ENCODE measurements around the gene ZNF576. TPM values are rescaled to one million over a fixed set of nuclear protein-coding genes. Genes with fewer than 3 reads are reported as not detected.

Gene ZNF576
- polyA plus RNA-seq, 1 experiment: 14.8 TPM

DNA sequence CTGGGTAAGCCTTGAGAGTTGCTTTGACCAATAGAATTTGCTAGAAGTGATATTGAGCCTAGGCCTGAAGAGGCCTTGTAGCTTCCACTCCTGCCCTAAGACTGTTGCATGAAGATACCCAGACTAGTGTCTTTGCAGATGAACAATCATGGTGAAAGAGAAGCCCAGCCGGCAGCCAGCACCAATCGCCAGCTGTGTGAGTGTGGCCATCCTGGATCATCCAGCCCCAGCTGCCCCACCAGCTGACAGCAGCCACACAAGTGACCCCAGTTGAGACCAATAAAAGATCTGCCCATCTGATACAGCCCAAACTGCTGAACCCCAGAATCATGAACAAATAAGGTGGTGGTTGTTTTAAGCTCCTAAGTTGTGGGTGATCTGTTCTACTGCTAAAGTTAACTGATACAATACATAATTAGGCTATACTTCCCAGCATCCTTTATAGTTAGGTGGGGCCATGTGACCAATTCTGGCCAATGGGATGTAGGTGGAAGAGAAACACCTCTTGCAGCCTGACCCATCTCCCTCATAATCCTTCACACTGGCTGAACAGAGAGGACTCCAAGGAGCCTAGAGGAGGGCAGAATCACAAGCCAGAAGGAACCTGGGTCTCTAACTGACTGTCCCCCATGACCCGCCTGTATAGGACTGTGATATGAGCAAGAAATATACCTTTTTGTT is 32.4 kb downstream of the ZNF576 start:
- POLR2A ChIA-PET: interaction anchor here (0.5 kb wide), 1 partner anchor 8 kb away, joined by 3 read pairs; no protein-coding TSS in a partner anchor
- Histone ChIP-seq H3K36me3 (ENCODE audit: control insufficient read depth, insufficient read depth, low read length) (no peaks in the 10 kb centered on the region), H3K4me3 (ENCODE audit: low read depth, low read length) (no peak overlapping the region), H3K27me3 (ENCODE audit: control insufficient read depth, insufficient read depth, low read length) (no peaks in the 10 kb centered on the region; the same call in 1 of the 2 replicates)
- no peak for DNase-seq (ENCODE audit: low read depth)
- no peak for TF ChIP-seq CTCF (IDR thresholded peaks at IDR 0.05; ENCODE audit: insufficient read depth, low read depth, low read length)
- CTCF ChIA-PET: interaction anchor here (1.4 kb wide), 1 partner anchor 23 kb away, joined by 4 read pairs; no protein-coding TSS in a partner anchor

DNA sequence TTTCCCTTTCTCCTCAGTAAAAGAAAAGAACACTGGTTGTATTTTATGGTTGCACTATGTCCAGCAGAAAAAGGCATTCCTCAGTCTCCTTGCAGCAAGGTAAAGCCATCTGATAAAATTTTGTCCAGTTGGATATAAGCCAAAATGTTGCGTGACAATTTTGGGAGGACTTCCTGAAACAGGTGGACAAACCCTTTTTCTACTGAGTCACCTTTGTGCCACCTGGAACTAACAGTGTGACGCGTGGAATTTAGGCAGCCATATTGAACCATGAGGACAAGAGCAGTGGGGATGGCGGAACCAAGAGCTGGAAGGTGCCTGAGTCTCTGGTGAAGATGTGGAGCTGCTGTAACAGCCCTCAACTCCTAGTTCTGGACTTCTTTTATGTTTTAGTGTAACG is 35.1 kb downstream of the ZNF576 start:
- ChIA-PET CTCF (no interaction called here), POLR2A (no interaction called here)
- H3K27me3 ChIP-seq (ENCODE audit: control insufficient read depth, insufficient read depth, low read length): no peaks in the 10 kb centered on the region; the same call in 1 of the 2 replicates
- DNase-seq (ENCODE audit: low read depth): no peak
- no peak for TF ChIP-seq CTCF (IDR thresholded peaks at IDR 0.05; ENCODE audit: insufficient read depth, low read depth, low read length)
- no peaks in the 10 kb centered on the region for H3K36me3 ChIP-seq (ENCODE audit: control insufficient read depth, insufficient read depth, low read length)
- no peak overlapping the region for H3K4me3 ChIP-seq (ENCODE audit: low read depth, low read length)

DNA sequence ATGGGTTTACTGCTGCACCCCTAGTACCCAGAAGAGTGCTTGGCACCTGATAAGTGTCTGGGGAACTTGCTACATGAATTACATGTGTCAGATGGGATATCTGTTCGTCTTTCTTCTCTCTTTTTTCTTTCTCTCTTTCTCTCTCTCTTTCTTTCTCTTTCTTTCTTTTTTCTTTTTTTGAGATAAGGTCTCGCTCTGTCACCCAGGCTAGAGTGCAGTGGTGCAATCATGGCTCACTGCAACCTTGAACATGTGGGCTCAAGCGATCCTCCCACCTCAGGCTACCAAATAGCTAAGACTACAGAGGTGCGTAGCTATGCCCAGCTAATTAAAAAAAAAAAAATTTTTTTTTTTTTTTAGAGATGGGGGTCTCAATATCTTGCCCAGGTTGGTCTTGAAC is 37.1 kb downstream of the ZNF576 start:
- H3K4me3 ChIP-seq (ENCODE audit: low read depth, low read length): no peak overlapping the region
- ChIA-PET CTCF (no interaction called here), POLR2A (no interaction called here)
- DNase-seq (ENCODE audit: low read depth): no peak
- peaks cover 6% of the 10 kb centered on the region for H3K27me3 ChIP-seq (ENCODE audit: control insufficient read depth, insufficient read depth, low read length)
- no peaks in the 10 kb centered on the region for H3K36me3 ChIP-seq (ENCODE audit: control insufficient read depth, insufficient read depth, low read length)
- TF ChIP-seq CTCF (IDR thresholded peaks at IDR 0.05; ENCODE audit: insufficient read depth, low read depth, low read length): no peak

GRCh38 chr19:43634068-43634467 is 37.7 kb downstream of the ZNF576 start:
- Histone ChIP-seq H3K27me3 (ENCODE audit: control insufficient read depth, insufficient read depth, low read length) (peaks cover 11% of the 10 kb centered on the region), H3K4me3 (ENCODE audit: low read depth, low read length) (no peak overlapping the region), H3K36me3 (ENCODE audit: control insufficient read depth, insufficient read depth, low read length) (no peaks in the 10 kb centered on the region)
- no peak for DNase-seq (ENCODE audit: low read depth)
- ChIA-PET CTCF (no interaction called here), POLR2A (no interaction called here)
- TF ChIP-seq CTCF (IDR thresholded peaks at IDR 0.05; ENCODE audit: insufficient read depth, low read depth, low read length): no peak

- DNase-seq (ENCODE audit: low read depth): no peak
- CTCF ChIA-PET: no interaction called here
- Histone ChIP-seq H3K4me3 (ENCODE audit: low read depth, low read length) (no peak overlapping the region), H3K36me3 (ENCODE audit: control insufficient read depth, insufficient read depth, low read length) (no peaks in the 10 kb centered on the region), H3K27me3 (ENCODE audit: control insufficient read depth, insufficient read depth, low read length) (peaks cover 14% of the 10 kb centered on the region)
- POLR2A ChIA-PET: no interaction called here
- TF ChIP-seq CTCF (IDR thresholded peaks at IDR 0.05; ENCODE audit: insufficient read depth, low read depth, low read length): no peak
These were observed 38.1 kb downstream of the ZNF576 start for GRCh38 chr19:43634506-43634871.

Data from BJ (cell line).